ENCODE data around the gene SLAMF8.

- TF ChIP-seq CTCF (IDR thresholded peaks at IDR 0.05; ENCODE audit: low read depth, low read length, poor library complexity, severe bottlenecking) (no peak), EZH2phosphoT487 (IDR thresholded peaks at IDR 0.05; ENCODE audit: borderline replicate concordance, low read length) (no peak)
These were observed 56.5 kb downstream of the SLAMF8 start for GRCh38 chr1:159883134-159883533.
